T-helper 9 cell (primary cell): ENCODE data around the gene CCL23.
"Not testable (repeated sequence)": the region's sequence is repeated elsewhere in the genome, so short reads cannot be mapped to it uniquely, and the experiment has no call there.

Experiments
- DNase-seq: peaks from one replicate; pipeline ENCODE4 v3.0.0-alpha.2; 2020

Gene CCL23

DNA sequence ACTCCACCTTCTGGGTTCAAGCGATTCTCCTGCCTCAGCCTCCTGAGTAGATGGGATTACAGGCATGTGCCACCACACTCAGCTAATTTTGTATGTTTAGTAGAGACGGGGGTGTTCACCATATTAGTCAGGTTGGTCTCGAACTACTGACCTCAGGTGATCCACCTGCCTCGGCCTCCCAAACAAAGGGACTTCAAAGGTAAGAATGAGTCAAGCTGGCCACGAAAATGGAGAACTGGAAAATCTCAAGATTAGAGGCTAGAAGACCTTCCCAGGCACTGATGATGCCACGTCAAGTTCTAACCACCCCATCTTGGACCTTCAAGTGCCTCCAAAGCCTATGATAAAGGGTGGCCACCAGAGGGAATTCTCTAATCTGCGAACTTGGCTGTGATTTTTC is 15.1 kb downstream of the CCL23 start:
- no peak for DNase-seq

- no peak for DNase-seq
Measured at GRCh38 chr17:36001862-36002603, 15.7 kb downstream of the CCL23 start.

DNA sequence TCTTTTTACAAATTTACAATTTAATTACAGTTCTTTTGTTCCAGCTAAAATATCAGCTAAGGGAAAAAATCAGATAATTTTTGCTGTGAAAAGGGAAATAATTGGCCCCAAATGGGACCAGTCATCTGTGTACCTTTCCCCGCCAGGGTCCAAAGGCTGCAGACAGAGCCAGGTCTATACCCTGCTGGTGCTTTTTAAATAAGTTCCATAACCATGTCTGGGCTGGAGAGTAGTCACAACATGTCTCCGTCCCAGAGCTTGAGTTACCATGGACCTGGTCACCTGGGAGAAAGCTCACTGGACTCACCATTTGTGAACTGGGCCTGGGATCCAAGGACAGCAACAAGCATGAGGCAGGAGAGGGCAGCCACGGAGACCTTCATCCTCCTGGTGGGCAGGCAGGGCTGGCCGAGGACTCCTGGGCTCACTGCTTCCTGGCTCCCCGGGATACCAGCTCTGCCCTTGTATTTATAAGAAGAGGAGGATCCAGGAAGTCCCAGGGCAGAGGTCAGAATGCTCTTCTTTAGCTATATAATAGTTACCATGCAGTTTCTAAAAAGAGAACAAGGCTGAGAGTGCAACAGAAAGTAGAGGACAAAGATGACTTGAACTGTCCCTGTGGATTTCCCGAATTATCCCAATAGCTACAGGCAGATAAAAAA is 16.5 kb downstream of the CCL23 start, which contains the start of gene CCL15:
TSS of gene CCL15 (minus strand) at position 444 of the 662 bp plus-strand sequence. CDS start at position 383, 61 bp downstream.
- no peak for DNase-seq

- no peak for DNase-seq
Measured at GRCh38 chr17:36000732-36001109, 17.1 kb downstream of the CCL23 start.

DNA sequence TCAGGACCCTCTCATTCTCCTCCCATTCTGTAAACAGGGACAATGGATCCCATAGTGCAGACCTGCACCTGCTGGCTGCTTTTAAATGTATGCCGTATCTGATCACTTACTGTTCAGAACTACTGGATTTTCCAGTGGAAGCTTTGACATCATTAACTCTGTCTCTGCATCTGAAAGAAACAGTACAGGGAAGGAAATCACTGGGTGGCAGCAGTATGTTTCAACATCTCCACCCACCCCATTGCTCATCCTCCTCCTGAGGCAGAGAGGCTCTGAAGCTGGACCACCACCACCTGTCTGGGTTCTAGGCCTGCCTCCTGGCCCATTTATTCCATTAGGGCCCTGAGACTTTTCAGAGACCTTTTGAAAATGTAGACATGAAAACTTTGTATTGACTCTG is 19.0 kb downstream of the CCL23 start:
- DNase-seq, result no peak

DNA sequence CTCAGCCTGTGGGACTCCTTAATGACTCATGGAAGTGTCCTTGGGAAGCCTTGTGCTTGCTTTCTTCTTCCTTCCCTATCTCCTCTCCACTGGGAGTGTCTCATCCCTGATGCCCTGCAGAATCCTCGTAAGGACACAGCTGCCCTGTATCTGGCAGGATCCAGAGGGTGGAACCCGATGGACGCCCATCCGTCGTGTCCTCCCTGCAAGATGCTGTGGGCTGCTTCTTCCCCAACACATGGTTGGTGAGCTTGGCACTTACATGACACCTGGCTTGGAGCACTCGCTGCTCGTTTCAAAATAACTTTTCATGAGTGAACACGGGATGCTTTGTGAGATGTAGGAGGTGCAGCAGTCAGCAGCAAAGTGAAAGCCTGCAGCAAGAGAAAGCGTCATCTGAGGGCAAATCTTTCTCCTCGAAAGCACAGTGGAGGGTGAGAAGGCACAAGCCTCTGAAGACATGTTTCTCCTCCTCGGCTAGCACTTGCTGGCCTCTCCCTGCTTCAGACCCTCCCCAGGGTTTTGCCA is 19.7 kb downstream of the CCL23 start:
- no peak for DNase-seq

GRCh38 chr17:35995346-35995745 is 22.4 kb downstream of the CCL23 start:
- DNase-seq, result not testable (repeated sequence)

DNA sequence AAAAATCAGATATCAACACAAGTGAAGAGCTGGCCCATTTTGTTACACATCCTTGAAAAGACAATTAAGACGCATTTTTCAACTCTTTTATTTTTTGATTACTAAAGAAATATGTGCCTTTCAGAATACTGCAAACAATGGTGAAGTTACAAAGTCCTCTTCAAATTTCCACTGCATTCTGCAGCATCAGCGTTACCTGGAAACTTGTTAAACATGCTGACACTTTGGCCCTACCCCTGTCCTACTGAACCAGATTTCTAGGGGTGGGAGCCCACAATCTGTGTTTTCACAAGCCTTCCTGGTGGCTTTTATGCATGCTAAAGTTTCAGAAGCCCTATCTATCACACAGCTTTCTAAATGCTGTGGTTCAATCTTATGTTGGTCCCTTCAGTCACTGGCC is 26.7 kb downstream of the CCL23 start:
- no peak for DNase-seq

DNA sequence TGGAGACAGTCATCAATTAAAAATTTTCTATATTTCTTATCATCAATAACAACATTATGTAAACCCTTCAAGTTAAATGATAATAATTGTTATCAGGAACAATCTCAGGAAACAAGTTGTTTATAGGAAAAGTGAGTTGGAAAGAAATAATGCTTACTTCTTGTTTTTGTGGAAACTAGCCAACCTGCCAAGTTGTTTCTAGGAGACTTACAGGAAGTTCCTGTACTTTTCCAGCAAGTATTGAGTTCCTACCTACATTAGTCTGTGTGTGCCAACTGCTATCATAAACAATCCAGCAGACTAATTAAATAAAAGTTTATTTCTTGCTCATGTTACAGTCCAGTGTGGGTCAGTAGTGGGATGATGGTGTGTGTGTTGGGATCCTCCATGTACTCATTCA is 29.6 kb downstream of the CCL23 start:
- no peak for DNase-seq

DNA sequence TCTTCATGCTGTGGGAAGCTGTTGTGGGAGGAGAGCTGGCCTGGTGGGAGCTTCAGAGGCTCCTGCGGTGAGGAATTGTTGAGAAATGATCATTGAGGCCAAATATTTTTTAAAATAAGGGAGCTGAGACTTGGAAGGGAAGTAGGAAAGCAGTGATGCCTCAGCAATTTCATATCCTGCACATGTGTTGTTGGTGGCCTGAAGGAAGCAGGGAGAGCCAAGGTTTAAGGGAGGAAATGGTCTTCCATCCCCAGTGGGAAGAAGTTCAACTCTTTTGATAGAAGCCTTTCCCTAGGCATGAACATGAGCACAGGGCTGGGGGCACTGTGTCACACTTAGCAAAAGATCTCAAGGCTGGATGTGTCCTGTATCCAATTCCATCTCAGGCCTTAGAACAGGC is 31.1 kb downstream of the CCL23 start, which contains the start of gene CCL14:
TSS of gene CCL14 (minus strand) at position 87 of the 400 bp plus-strand sequence. CDS start at position 7, 80 bp downstream.
- no peak for DNase-seq

DNA sequence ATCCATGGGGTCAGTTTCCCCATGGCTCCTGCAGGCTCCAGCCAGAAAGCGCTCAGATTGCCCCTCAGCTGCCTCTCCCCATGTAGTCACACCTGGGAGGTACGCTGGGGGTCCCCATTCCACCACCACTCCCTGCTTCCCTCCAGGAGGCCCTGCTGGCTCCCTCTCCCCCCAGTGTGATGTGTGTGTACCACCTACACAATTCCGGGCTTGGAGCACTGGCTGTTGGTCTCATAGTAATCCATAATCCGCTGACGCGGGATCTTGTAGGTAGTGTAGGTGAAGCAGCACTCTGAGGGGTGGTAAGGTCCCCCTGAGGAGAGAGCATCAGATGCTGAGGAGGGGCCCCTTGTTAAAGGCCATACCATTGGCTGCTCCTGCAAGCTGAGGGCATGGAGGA is 33.6 kb downstream of the CCL23 start:
- no peak for DNase-seq

DNA sequence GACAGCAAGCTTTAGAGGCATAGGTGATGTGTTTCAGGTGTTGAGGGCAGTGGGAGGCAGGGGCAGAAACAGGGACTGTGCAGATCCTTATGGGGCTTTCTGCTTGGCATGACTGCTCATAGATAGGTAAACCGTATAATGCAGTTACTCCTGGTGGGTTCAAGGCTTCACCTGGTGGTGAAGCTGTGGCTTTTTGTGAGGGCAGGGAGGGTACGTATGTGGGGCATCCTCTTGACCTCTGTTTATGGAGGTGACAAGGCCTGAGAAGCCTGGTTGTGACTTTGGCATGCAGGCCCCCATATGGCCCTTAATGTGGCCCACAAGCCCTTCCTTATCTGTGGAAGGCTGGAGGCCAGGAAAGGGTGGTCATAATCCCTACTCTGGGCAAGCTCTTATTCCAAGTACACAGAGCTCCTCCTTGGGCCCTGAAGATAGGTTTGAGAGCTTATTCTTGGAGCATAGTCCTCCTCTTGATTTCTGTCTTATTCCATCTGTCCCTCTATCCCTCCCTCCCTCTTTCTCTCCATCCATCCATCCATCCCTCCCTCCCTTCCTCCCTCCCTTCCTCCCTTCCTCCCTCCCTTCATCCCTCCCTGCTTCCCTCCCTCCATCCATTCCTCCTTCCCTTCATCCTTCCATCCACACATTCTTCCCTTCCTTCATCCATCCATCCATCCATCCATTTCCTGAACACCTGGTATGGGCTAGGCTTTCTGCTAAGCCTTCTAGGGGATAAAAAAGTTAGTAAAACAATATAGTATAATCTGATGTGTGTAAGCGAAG is 35.2 kb downstream of the CCL23 start:
- no peak for DNase-seq

- no peak for DNase-seq
Measured at GRCh38 chr17:35981908-35982330, 35.9 kb downstream of the CCL23 start.

- no peak for DNase-seq
Measured at GRCh38 chr17:35981246-35981645, 36.5 kb downstream of the CCL23 start, which contains the start of gene CCL16. Gene CCL16 (minus strand): TSS chr17:35981497. CDS start chr17:35981420, 77 bp downstream.

- DNase-seq, result no peak
Measured at GRCh38 chr17:35978346-35978745, 39.4 kb downstream of the CCL23 start.

DNA sequence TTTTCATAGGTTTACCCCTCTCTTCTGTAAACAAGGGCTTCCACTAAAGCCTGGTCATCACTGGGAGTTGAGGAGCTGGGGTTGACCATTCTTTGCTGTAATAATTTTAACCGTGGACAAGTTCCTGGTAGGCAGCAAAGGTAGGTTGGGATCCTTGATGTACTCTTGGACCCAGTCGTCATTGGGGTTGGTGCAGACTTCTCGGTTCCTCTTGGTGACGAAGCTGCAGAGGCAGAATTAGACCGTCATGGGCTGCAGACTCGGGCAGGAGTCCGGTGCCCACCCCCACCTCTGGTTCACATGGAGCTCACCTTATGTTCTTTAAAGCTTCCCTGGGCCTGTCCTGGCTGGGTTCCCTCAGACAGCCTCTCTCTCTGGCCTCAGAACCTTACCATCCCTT is 40.3 kb downstream of the CCL23 start:
- no peak for DNase-seq

DNA sequence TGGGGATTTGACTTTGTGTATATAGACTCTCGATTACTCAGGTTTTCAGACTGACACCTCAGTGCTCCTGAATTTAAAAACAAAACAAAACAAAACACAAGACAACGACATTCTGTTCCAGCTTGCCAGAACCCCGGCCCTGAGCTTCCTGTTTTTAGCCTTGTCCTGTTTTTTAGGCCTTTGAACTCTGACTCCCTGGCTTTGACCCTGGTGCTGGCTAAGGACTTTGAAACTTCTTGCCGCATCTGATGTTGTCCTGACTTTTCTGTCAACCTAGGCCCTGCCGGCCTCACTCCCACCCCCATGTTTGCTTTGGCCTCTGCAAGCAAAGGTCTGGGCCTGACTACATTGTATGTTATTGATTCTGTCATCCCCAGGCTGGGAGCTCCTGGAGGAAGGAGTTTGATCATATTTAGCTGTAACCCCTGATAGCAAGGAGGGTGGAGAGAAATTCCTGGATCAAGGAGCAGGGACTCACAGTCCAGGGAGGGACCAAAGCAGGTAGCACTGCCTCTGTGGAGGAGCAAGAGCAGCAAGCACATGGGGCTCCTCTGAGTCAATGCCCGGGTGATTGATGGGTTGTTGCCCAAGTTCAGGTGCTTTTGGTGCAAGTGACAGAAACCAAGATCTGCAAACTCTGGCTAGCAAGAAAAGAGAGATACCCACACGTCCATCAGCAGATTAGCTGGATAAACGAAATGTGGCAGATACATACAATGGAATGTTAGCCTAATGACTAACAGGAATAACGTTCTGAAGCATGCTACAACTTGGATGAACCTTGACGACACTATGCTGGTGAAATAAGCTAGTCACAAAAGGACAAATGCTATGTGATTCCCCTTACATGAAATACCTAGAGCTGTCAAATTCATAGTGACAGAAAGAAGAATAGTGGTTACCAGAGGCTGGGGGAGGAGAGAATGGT is 44.2 kb downstream of the CCL23 start:
- no peak for DNase-seq

DNA sequence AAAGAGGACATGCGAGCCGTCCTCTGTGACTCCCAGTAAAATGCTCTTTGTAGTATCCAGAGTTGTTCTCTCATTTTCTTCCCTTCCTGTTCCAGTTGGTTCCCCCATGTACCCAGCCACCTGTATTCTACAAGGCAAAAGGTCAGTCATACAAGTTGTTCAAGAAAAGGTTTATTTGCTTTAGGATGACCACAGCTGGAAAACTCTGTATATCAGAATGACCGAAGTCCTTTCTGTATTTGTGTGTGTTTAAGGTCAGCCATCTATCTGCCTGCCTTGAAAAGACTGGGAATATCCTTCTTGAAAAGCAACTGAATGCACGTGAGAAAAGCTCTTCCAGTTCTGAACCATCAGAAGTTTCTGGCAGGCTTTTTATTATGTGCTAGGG is 44.8 kb downstream of the CCL23 start:
- no peak for DNase-seq

DNA sequence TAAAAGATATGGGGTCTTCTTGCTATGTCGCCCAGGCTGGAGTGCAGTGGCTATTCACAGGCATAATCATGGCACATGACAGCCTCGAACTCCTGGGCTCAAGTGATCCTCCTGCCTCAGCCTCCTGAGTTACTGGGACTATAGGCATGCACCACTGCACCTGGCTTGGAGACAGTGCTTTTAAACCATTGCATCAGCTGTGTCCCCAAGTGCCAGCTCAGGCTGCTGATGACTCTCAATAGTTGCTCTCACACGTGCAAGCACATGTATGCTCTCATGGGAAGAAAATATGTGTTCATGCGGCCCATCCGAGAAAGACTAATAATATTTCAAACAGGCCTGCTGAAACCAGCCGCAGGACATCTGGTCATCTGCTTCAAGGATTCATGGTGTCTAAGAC is 45.2 kb downstream of the CCL23 start:
- no peak for DNase-seq

GRCh38 chr17:35972066-35972465 is 45.7 kb downstream of the CCL23 start:
- DNase-seq, result no peak

DNA sequence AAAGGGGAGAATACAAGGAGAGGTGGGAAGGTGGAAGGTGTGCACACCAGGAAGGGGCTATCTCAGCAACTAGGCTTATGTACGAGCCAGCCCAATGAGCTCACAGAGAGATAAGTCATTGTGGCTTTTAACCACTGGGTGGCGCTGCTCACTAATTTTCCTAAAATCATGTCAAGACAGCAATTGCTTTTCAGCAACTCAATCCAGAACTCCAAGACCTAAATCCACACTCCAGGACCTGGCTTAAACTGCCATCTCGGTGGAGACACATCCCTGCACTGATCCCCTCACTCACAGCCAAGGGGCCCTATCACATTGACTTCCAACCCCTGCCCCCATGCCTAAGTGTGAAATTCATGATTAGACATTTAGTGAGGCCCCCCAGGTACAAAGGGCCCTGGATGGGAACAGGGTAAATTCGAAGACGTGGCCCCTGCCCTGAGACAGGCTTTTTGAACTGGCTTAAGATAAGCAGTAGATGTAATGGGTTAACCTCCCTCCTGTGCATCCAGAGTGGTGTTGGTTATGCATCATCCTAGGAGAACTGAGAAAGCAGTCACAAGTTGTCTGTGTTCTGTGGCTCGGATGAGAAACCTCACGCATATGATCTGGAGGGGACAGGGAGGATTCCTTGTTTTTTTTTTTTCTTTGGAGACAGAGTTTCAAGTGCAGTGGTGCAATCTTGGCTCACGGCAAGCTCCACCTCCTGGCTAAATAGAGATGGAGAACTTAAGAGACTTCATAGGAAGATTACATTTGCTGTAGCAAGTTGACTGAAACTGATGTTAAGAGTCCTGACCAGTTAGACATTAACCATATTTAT is 48.0 kb downstream of the CCL23 start:
- peak; percentile 63 for DNase-seq
